HL-60/S4 treated with phorbol 12-myristate 13-acetate at 8.2 ng/mL for 4 days and 3 days (cell line): ENCODE results near the gene RNU6-9.

Experiments used
- in situ Hi-C: fragments of 300-500 bp; cut with MboI; formaldehyde crosslinking; loops from 2 replicates; pipeline ENCODE4 v1.15.0; 2022; ENCODE audit warnings: low sequenced_read_pairs

Gene RNU6-9

GRCh38 chr19:929203-929890 is 36.1 kb downstream of the RNU6-9 start:
- in situ Hi-C loops = loop anchor here (10.0 kb wide), 1 partner anchor 55 kb away; the partner anchor contains the start of gene WDR18

GRCh38 chr19:929891-930258 is 36.6 kb downstream of the RNU6-9 start:
- in situ Hi-C loops = loop anchor here (10.0 kb wide), 1 partner anchor 55 kb away; the partner anchor contains the start of gene WDR18

GRCh38 chr19:931860-932647 is 38.8 kb downstream of the RNU6-9 start:
- in situ Hi-C loops = no loop called here

- in situ Hi-C loops = no loop called here
Observed at GRCh38 chr19:932648-933552, 39.6 kb downstream of the RNU6-9 start.

GRCh38 chr19:933553-933882 is 40.2 kb downstream of the RNU6-9 start:
- in situ Hi-C loops = no loop called here

GRCh38 chr19:934197-934840 is 41.0 kb downstream of the RNU6-9 start:
- in situ Hi-C loops = no loop called here

- in situ Hi-C loops = no loop called here
Observed at GRCh38 chr19:934865-935479, 41.7 kb downstream of the RNU6-9 start.

GRCh38 chr19:936175-936546 is 42.9 kb downstream of the RNU6-9 start:
- in situ Hi-C loops = no loop called here

GRCh38 chr19:937259-937694 is 44.0 kb downstream of the RNU6-9 start:
- in situ Hi-C loops = no loop called here

GRCh38 chr19:938233-938923 is 45.1 kb downstream of the RNU6-9 start:
- in situ Hi-C loops = no loop called here

- in situ Hi-C loops = no loop called here
Observed at GRCh38 chr19:939439-939838, 46.2 kb downstream of the RNU6-9 start.

- in situ Hi-C loops = no loop called here
Observed at GRCh38 chr19:939922-940321, 46.6 kb downstream of the RNU6-9 start.

- in situ Hi-C loops = no loop called here
Observed at GRCh38 chr19:940591-941291, 47.5 kb downstream of the RNU6-9 start.

- in situ Hi-C loops = no loop called here
Observed at GRCh38 chr19:941292-942132, 48.2 kb downstream of the RNU6-9 start.

- in situ Hi-C loops = no loop called here
Observed at GRCh38 chr19:942133-942645, 48.9 kb downstream of the RNU6-9 start.
